Ascending aorta (tissue), 2 donors: Measurements from ENCODE around the gene STYXL2. TPM values are rescaled to one million over a fixed set of nuclear protein-coding genes. Genes with fewer than 3 reads are reported as not detected.

Experiments used
- DNase-seq, 2 donors: peaks; one replicate each; pipeline ENCODE4 v3.0.0-alpha.2; 2019; ENCODE audit warnings: low spot score in 2 of 2
- H3K27ac ChIP-seq, 2 donors: fragments of 200-600 bp; sonication (generic); one replicate each; pipeline ENCODE4 v1.5.1; 2016 to 2017; ENCODE audit warnings: mild to moderate bottlenecking in 1 of 2
- H3K27me3 ChIP-seq: fragments of 200-600 bp; sonication (generic); one replicate; pipeline ENCODE4 v1.5.1; 2017
- H3K36me3 ChIP-seq, 2 donors: fragments of 200-600 bp; sonication (generic); one replicate each; pipeline ENCODE4 v1.5.1; 2016
- H3K4me1 ChIP-seq, 2 donors: fragments of 200-600 bp; sonication (generic); one replicate each; pipeline ENCODE4 v1.5.1; 2016 to 2017; ENCODE audit warnings: mild to moderate bottlenecking in 1 of 2
- H3K4me3 ChIP-seq, 2 donors: fragments of 200-600 bp; sonication (generic); one replicate each; pipeline ENCODE4 v1.5.1; 2016 to 2017; ENCODE audit warnings: mild to moderate bottlenecking in 1 of 2
- H3K9me3 ChIP-seq, 2 donors: fragments of 200-600 bp; sonication (generic); one replicate each; pipeline ENCODE4 v1.5.1; 2016
- intact Hi-C: fragments of 100-400 bp; cut with DNase I; formaldehyde crosslinking; loops from one replicate; pipeline ENCODE4 v1.15.1; 2023
- total RNA-seq: library from RNA; depleted of rRNA; stranded (reverse); fragments of >200 nt; gene quantifications from one replicate; pipeline ENCODE4 v1.1.0, GENCODE V29; 2016
- TF ChIP-seq, protein P1 (sequence below), 3 experiments: fragments of 200-600 bp in 2 of 3; fragments of 450-650 bp in 1 of 3; sonication (generic) in 2 of 3; IDR thresholded peaks; one replicate each; pipeline ENCODE4 v1.5.1; 2016 to 2019; ENCODE audit warnings: antibody characterized with exemption in 3 of 3, mild to moderate bottlenecking in 1 of 3, moderate library complexity in 1 of 3

The STYXL2 gene
- total RNA-seq, 1 donor from 2014 or later, result 0.96 TPM

DNA sequence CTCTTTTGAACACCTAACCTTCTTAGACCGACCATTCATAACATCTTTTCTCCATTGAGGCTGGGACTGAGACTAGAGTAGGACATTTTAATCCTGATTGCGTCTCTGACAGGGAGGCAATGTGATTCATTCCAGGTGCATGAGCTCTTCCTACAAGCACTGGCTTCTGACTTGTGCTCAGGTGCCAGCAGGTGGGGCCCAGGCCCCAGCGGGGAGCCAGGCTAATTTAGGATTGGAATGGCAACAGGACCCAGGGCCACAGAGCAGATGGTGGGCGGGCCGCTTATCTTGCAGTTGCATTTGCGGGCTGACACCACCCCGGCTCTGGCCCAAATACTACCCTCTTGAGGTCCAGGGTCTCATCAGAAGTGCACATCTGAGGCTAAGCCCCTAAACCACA lies 7.8 kb upstream of the STYXL2 start:
- Histone ChIP-seq H3K36me3 (no peaks in the 10 kb centered on the region), H3K27ac (no peak overlapping the region), H3K27me3 (no peaks in the 10 kb centered on the region), H3K4me1 (no peaks in the 10 kb centered on the region), H3K4me3 (no peak overlapping the region), H3K9me3 (no peaks in the 10 kb centered on the region)
- no peak for DNase-seq
- TF ChIP-seq, protein P1, sequence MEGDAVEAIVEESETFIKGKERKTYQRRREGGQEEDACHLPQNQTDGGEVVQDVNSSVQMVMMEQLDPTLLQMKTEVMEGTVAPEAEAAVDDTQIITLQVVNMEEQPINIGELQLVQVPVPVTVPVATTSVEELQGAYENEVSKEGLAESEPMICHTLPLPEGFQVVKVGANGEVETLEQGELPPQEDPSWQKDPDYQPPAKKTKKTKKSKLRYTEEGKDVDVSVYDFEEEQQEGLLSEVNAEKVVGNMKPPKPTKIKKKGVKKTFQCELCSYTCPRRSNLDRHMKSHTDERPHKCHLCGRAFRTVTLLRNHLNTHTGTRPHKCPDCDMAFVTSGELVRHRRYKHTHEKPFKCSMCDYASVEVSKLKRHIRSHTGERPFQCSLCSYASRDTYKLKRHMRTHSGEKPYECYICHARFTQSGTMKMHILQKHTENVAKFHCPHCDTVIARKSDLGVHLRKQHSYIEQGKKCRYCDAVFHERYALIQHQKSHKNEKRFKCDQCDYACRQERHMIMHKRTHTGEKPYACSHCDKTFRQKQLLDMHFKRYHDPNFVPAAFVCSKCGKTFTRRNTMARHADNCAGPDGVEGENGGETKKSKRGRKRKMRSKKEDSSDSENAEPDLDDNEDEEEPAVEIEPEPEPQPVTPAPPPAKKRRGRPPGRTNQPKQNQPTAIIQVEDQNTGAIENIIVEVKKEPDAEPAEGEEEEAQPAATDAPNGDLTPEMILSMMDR (IDR thresholded peaks at IDR 0.05), result no peak
- intact Hi-C loops, result no loop called here

DNA sequence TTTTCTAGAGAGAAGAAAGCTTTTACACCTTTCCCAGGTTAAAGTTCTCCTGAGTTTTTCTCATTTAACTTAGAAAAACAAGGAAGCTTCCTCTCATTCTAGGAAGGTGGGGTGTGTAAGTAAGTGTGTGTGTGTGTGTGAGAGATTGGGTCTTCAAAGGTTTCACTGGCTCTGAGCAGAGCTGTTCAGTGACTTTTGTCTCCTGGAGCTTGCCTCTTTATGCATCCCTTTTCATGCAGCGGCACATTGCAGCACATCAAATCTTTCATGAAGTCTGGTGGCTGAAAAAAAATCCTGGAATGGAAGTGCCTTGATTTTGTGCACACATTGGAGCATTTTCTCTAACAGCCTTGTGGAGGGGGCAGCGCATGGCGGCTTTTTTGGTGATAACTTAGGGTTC lies 7.1 kb upstream of the STYXL2 start:
- TF ChIP-seq, protein P1 (IDR thresholded peaks at IDR 0.05), result no peak
- no peak overlapping the region for H3K27ac ChIP-seq
- no peaks in the 10 kb centered on the region for H3K4me1 ChIP-seq
- intact Hi-C loops, result no loop called here
- H3K9me3 ChIP-seq, result no peaks in the 10 kb centered on the region
- H3K27me3 ChIP-seq, result no peaks in the 10 kb centered on the region
- no peak overlapping the region for H3K4me3 ChIP-seq
- DNase-seq, result no peak
- no peaks in the 10 kb centered on the region for H3K36me3 ChIP-seq

DNA sequence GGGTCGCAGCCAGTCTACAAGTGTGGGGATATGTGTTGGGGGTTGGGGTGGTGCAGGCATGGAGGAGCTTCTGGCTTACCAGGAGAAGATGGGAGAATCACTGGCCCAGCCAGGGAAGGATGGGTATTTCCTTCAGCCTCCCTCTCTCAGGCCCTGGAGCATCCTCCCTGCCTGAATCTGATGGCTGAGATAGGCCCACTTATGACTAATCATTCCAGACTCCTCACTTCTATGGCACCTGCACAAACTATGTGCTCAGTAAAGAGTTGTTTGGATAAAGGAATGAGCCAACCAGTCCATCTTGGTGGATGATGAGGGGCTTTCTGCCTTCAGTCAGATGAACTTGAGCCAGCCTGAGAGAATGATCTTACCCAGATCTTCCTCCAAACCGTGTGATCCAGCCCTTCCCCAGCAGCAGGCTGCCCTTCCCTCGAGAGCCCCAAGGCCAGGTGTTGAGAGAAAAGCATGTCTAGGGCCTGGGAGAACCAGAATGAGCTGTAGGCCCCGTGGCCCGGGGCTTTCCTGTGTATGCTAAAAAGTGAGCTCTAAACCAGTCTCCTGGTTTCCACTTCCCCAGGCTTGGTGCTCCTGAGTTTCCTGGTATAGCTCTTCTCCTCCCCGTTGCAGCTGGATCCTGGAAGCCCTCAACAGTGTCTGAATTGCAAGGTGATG lies 5.0 kb upstream of the STYXL2 start:
- TF ChIP-seq, protein P1 (IDR thresholded peaks at IDR 0.05), result no peak
- intact Hi-C loops, result no loop called here
- H3K27me3 ChIP-seq, result no peaks in the 10 kb centered on the region

DNA sequence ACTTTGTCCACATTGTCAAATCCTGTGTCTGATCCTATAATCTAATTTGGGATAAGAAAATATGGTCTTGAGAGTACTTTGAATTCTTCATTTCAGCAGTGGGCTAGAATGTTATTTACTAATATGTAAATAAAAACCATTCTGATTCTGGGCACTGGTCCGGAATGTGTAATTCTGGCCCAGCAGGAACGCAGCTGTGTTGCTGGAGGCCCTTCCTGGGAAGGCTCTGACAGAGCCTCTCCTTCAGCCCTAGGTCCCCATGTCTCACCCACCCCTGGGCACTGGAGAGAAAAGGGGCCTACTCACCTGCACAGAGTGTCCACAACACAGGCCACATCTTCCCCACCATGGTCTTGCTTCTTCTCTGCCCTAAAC lies 3.9 kb upstream of the STYXL2 start:
- intact Hi-C loops, result no loop called here
- H3K9me3 ChIP-seq, result no peaks in the 10 kb centered on the region
- peaks cover 0 to 11% of the 10 kb centered on the region in 2 donors for H3K4me1 ChIP-seq
- no peak for DNase-seq
- TF ChIP-seq, protein P1 (IDR thresholded peaks at IDR 0.05), result no peak
- no peak overlapping the region for H3K4me3 ChIP-seq
- H3K27me3 ChIP-seq, result no peaks in the 10 kb centered on the region
- no peaks in the 10 kb centered on the region for H3K36me3 ChIP-seq
- no peak overlapping the region for H3K27ac ChIP-seq

More for the DNA sequence above, 5.0 kb upstream of the STYXL2 start:
- Histone ChIP-seq H3K9me3 (no peaks in the 10 kb centered on the region), H3K4me3 (no peak overlapping the region), H3K4me1 (peaks cover 0 to 8% of the 10 kb centered on the region in 2 donors), H3K36me3 (no peaks in the 10 kb centered on the region), H3K27ac (no peak overlapping the region)
- no peak for DNase-seq

DNA sequence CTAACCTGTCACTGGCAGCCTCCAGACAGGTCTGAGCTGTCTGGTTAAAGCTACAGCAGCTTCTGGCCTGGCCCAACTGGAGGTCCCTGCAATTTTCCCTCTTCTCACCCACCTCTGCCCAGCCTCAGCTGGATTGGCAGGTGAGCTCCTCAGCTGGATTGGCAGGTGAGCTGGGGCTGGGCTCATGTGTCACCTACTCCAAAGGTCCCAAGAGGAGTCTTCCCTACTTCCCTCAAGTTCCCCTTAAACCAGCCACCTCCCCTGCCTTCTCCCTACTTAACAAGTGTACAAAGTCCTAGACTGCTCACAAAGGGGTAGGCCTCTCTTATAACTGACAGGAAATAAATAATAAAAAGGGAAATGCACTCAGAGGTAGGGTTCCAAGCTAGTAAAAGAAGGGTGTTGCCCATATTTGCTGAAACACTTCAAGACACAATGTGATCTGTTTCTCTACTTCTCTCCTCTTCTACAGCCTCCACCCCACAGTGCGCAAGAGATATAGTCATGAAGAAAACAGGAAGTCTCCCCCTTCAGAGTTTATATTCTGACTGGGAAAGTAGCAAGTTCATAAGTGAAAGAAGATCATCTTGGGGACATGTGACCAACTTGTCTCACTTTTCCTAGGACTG lies 3.4 kb upstream of the STYXL2 start, which contains the start of gene GPA33:
GPA33 (minus strand) TSS at position 64 of the 629 bp plus-strand sequence. CDS start 90 bp downstream, outside the sequence.
- no peaks in the 10 kb centered on the region for H3K27me3 ChIP-seq
- no peak for DNase-seq
- no peak within 1 kb of the TSS for H3K27ac ChIP-seq
- peaks cover 0 to 14% of the 10 kb centered on the region in 2 donors for H3K4me1 ChIP-seq
- TF ChIP-seq, protein P1 (IDR thresholded peaks at IDR 0.05), result no peak
- intact Hi-C loops, result no loop called here
- no peaks in the 10 kb centered on the region for H3K9me3 ChIP-seq
- no peaks in the 10 kb centered on the region for H3K36me3 ChIP-seq
- no peak within 1 kb of the TSS for H3K4me3 ChIP-seq
